HepG2 (cell line): ENCODE measurements around the gene VSTM4. TPM values are rescaled to one million over a fixed set of nuclear protein-coding genes. Genes with fewer than 3 reads are reported as not detected.

Experiments used
- GTF2F1 ChIP-seq: fragments of 150-350 bp; IDR thresholded peaks from 2 replicates; pipeline ENCODE4 v1.6.1; 2014; ENCODE audit warnings: low read length
- NFYC ChIP-seq: IDR thresholded peaks from 2 replicates; pipeline ENCODE4 v1.6.1; 2016; ENCODE audit warnings: missing genetic modification reagents, missing compliant biosample characterization
- NONO ChIP-seq, 2 experiments: fragments of 450-650 bp in 1 of 2; sonication (generic) in 1 of 2; formaldehyde crosslinking in 1 of 2; IDR thresholded peaks in 1 of 2; conservative IDR thresholded peaks in 1 of 2; 2 replicates each; pipeline versions ENCODE4 v1.6.1 to v1.8.0; 2017 to 2022; ENCODE audit warnings: mild to moderate bottlenecking in 1 of 2, missing genetic modification reagents in 1 of 2, moderate library complexity in 1 of 2
- ZFP37 ChIP-seq: sonication (generic); formaldehyde crosslinking; IDR thresholded peaks from 2 replicates; pipeline ENCODE4 v1.4.0; 2020; ENCODE audit warnings: missing genetic modification reagents, borderline replicate concordance
- ZNF446 ChIP-seq: sonication (generic); formaldehyde crosslinking; IDR thresholded peaks from 2 replicates; pipeline ENCODE4 v1.5.0; 2020; ENCODE audit warnings: mild to moderate bottlenecking, missing genetic modification reagents
- ZNF660 ChIP-seq: sonication (generic); formaldehyde crosslinking; IDR thresholded peaks from 2 replicates; pipeline ENCODE4 v1.5.1; 2020; ENCODE audit warnings: mild to moderate bottlenecking, low read depth, missing genetic modification reagents, borderline replicate concordance
- ZNF883 ChIP-seq: sonication (generic); formaldehyde crosslinking; IDR thresholded peaks from 2 replicates; pipeline ENCODE4 v1.5.1; 2020; ENCODE audit warnings: mild to moderate bottlenecking, missing genetic modification reagents; ENCODE audit errors: not compliant biosample characterization
- polyA plus RNA-seq, 8 experiments: library from polyadenylated mRNA; depleted of rRNA in 3 of 8; stranded (reverse) in 7 of 8; unstranded in 1 of 8; fragments of >200 nt; fragmentation: Illumina TruSeq in 4 of 8; extraction: Trizol in 4 of 8; gene quantifications; 2 replicates each; pipeline versions ENCODE4 v1.2.1 to v1.2.3, GENCODE V29; 2011 to 2016; ENCODE audit warnings: low read depth in 4 of 8, missing spikeins in 1 of 8, mixed read lengths in 1 of 8; ENCODE audit not compliant: insufficient read depth in 1 of 8
- total RNA-seq, 5 experiments: library from RNA; depleted of rRNA; stranded (reverse); fragments of >200 nt; fragmentation: Illumina TruSeq; extraction: Trizol; gene quantifications; 2 replicates each; pipeline ENCODE4 v1.2.3, GENCODE V29; 2016; ENCODE audit warnings: low read depth in 1 of 5
- TF ChIP-seq, protein P1 (sequence below): sonication (generic); formaldehyde crosslinking; IDR thresholded peaks from 2 replicates; pipeline ENCODE4 v1.4.0; 2020; ENCODE audit warnings: mild to moderate bottlenecking, missing genetic modification reagents, borderline replicate concordance
- TF ChIP-seq, protein P2 (sequence below): sonication (generic); formaldehyde crosslinking; IDR thresholded peaks from 2 replicates; pipeline ENCODE4 v1.5.1; 2020; ENCODE audit warnings: mild to moderate bottlenecking, missing genetic modification reagents, borderline replicate concordance
- TF ChIP-seq, protein P3 (sequence below): IDR thresholded peaks from 2 replicates; pipeline ENCODE4 v1.6.1; 2016; ENCODE audit warnings: low read depth

The VSTM4 gene
- total and polyA plus RNA-seq, 2 of the 13 experiments (the other 11 are each of a cell fraction or from before 2014, with no cell fraction given): not detected

DNA sequence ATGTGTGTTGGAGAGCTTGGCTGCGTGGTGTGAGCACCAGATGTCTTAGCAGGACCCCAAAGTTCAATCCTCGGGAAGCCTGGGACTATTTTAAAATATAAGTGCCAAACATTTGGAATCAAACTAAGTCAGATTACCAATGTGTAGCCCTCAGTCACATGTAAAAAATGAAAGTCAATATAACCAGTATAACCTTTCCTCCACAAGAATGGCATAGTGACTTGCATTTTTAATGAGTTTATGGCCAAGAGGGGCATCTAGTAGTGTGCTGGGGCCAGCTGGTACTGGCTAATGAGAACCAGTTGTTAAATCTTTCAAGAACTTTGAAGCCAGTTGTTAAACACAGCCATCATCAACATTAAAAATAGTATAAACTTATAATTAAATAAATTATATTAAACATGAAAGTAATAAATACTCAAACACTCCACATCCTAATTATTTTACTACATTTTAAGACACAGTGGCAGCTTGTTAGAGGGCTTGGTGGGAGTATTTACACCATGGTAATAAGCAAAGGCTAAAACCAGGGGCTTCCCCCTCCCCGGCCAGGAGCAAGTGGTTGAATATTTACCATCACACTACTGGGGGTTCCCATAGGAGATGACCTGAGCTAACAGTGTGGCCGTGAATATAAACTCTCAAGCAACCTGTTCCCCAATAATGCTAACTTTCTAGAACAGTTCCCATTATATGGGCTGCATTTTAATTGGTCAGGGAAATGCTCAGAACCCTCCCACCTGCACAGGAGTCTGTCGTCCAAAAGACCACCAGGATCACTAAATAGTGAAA is 26.4 kb upstream of the VSTM4 start (continued):
- TF ChIP-seq, protein P1, sequence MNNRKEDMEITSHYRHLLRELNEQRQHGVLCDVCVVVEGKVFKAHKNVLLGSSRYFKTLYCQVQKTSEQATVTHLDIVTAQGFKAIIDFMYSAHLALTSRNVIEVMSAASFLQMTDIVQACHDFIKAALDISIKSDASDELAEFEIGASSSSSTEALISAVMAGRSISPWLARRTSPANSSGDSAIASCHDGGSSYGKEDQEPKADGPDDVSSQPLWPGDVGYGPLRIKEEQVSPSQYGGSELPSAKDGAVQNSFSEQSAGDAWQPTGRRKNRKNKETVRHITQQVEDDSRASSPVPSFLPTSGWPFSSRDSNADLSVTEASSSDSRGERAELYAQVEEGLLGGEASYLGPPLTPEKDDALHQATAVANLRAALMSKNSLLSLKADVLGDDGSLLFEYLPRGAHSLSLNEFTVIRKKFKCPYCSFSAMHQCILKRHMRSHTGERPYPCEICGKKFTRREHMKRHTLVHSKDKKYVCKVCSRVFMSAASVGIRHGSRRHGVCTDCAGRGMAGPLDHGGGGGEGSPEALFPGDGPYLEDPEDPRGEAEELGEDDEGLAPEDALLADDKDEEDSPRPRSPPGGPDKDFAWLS (CRISPR knock-in tag): no peak
- TF ChIP-seq, protein P2, sequence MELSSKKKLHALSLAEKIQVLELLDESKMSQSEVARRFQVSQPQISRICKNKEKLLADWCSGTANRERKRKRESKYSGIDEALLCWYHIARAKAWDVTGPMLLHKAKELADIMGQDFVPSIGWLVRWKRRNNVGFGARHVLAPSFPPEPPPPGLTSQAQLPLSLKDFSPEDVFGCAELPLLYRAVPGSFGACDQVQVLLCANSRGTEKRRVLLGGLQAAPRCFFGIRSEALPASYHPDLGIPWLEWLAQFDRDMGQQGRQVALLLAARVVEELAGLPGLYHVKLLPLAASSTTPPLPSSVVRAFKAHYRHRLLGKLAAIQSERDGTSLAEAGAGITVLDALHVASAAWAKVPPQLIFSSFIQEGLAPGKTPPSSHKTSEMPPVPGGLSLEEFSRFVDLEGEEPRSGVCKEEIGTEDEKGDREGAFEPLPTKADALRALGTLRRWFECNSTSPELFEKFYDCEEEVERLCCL (CRISPR knock-in tag): no peak
- no peak for TF ChIP-seq ZNF446 (CRISPR knock-in tag)
- no peak for TF ChIP-seq GTF2F1
- TF ChIP-seq ZNF883 (CRISPR knock-in tag): no peak
- no peak for TF ChIP-seq NFYC (CRISPR knock-in tag)
- TF ChIP-seq ZFP37: no peak
- TF ChIP-seq NONO (IDR thresholded peaks at IDR 0.05): no peak
- TF ChIP-seq NONO (CRISPR knock-in tag; conservative IDR thresholded peaks at IDR 0.05): no peak
- TF ChIP-seq ZNF660 (CRISPR knock-in tag): no peak
- TF ChIP-seq, protein P3, sequence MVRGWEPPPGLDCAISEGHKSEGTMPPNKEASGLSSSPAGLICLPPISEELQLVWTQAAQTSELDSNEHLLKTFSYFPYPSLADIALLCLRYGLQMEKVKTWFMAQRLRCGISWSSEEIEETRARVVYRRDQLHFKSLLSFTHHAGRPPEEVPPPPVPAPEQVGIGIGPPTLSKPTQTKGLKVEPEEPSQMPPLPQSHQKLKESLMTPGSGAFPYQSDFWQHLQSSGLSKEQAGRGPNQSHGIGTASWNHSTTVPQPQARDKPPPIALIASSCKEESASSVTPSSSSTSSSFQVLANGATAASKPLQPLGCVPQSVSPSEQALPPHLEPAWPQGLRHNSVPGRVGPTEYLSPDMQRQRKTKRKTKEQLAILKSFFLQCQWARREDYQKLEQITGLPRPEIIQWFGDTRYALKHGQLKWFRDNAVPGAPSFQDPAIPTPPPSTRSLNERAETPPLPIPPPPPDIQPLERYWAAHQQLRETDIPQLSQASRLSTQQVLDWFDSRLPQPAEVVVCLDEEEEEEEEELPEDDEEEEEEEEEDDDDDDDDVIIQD (CRISPR knock-in tag): no peak
